ENCODE measurements around the gene SORCS2.

Gene SORCS2

GRCh38 chr4:7750972-7751371 is 558.6 kb downstream of the SORCS2 start:
- Histone ChIP-seq H3K4me3 (ENCODE audit: low read length) (no peak overlapping the region), H3K9ac (ENCODE audit: low read depth, low read length) (no peak overlapping the region), H3K4me1 (ENCODE audit: insufficient read depth, low read length) (no peaks in the 10 kb centered on the region), H3K27ac (ENCODE audit: low read depth, low read length) (no peak overlapping the region), H3K27me3 (ENCODE audit: insufficient read depth, low read length) (no peaks in the 10 kb centered on the region), H3K36me3 (ENCODE audit: insufficient read depth, low read length) (no peaks in the 10 kb centered on the region), H3K9me3 (ENCODE audit: insufficient read depth, low read depth, low read length) (no peaks in the 10 kb centered on the region)

DNA sequence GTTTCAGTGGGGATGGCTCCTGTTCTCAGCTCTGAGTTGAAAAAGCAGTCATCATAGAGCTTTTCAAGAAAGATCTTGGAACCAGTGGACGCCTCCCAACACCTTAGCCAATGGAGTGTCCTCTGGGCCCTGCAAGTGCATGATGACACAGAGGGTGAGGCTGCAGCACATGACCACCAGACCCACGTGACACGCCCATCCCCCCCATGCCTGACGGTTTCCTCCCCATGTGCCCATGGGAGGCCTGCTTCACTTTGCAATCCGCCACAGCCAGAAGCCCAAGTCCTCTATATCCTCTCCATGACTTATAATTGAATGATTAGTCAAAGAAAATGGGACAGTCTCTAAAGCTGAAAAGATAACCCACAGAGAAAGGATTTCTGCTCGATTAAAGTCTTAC is 560.3 kb downstream of the SORCS2 start:
- 90% methylated on average over 6 of the region's 6 CpGs for WGBS
- no peaks in the 10 kb centered on the region for H3K4me1 ChIP-seq (ENCODE audit: insufficient read depth, low read length)
- no peak overlapping the region for H3K27ac ChIP-seq (ENCODE audit: low read depth, low read length)
- H3K4me3 ChIP-seq (ENCODE audit: low read length), result no peak overlapping the region
- H3K9ac ChIP-seq (ENCODE audit: low read depth, low read length), result no peak overlapping the region
- no peaks in the 10 kb centered on the region for H3K36me3 ChIP-seq (ENCODE audit: insufficient read depth, low read length)
- no peaks in the 10 kb centered on the region for H3K9me3 ChIP-seq (ENCODE audit: insufficient read depth, low read depth, low read length)
- H3K27me3 ChIP-seq (ENCODE audit: insufficient read depth, low read length), result no peaks in the 10 kb centered on the region

DNA sequence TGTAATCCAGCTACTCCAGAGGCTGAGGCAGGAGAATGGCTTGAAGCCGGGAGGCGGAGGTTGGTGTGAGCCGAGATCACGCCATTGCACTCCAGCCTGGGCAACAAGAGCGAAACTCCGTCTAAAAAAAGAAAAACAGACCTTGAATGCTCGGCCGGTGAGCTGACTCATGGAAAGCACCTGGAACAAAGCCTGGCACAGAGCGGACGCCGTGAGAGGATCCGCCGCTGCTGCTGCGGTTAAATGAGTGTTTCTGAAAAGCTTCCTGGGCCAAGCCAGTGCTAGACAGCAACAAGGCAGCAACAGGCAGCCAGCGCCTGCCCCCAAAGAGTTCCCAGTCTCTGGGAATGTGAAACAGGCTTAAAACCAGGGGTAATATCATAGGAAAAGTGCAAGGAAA is 560.9 kb downstream of the SORCS2 start:
- Histone ChIP-seq H3K4me3 (ENCODE audit: low read length) (no peak overlapping the region), H3K27me3 (ENCODE audit: insufficient read depth, low read length) (no peaks in the 10 kb centered on the region), H3K27ac (ENCODE audit: low read depth, low read length) (no peak overlapping the region), H3K9me3 (ENCODE audit: insufficient read depth, low read depth, low read length) (no peaks in the 10 kb centered on the region), H3K36me3 (ENCODE audit: insufficient read depth, low read length) (no peaks in the 10 kb centered on the region), H3K4me1 (ENCODE audit: insufficient read depth, low read length) (no peaks in the 10 kb centered on the region), H3K9ac (ENCODE audit: low read depth, low read length) (no peak overlapping the region)
- WGBS, result 95% methylated on average over 15 of the region's 15 CpGs

- no peaks in the 10 kb centered on the region for H3K27me3 ChIP-seq (ENCODE audit: insufficient read depth, low read length)
- no peaks in the 10 kb centered on the region for H3K9me3 ChIP-seq (ENCODE audit: insufficient read depth, low read depth, low read length)
- no peak overlapping the region for H3K9ac ChIP-seq (ENCODE audit: low read depth, low read length)
- H3K27ac ChIP-seq (ENCODE audit: low read depth, low read length), result no peak overlapping the region
- no peaks in the 10 kb centered on the region for H3K36me3 ChIP-seq (ENCODE audit: insufficient read depth, low read length)
- no peak overlapping the region for H3K4me3 ChIP-seq (ENCODE audit: low read length)
- 94% methylated on average over 15 of the region's 15 CpGs for WGBS
- no peaks in the 10 kb centered on the region for H3K4me1 ChIP-seq (ENCODE audit: insufficient read depth, low read length)
These were observed 561.7 kb downstream of the SORCS2 start for GRCh38 chr4:7753931-7754465.

DNA sequence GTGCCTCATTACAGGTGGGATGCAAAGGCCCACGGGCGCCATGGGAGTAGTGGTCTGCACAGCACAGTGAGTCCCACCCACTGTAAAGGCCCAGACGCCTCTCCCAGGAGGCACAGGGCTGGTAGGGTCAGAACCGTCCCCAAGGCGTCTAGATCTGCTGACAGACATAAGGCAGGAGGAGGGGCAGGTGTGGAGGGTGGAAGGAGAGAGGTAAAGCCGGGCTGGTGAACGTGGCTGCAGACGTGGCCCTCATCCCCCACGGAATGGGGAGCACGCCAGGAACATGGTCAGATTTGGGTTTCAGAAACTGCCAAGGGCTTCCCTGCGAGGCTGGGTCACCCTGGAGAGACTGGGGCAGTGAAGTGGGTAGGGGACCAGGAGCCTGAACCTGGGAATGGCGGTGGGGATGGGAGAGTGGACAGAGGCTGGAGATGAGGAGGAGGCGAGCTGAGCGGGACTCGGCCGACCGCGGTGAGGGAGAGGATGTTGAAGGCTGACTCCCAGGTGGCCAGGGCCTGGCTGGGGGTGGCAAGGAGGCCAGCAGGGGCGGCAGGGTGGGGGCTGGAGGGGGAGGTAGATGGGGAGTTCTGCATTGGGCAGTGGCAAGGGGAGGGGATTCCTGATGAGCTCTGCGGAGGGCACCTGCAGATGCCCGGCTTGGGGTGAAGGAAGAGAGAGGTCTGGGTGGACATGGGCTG is 562.4 kb downstream of the SORCS2 start:
- Histone ChIP-seq H3K27ac (ENCODE audit: low read depth, low read length) (no peak overlapping the region), H3K4me3 (ENCODE audit: low read length) (no peak overlapping the region), H3K4me1 (ENCODE audit: insufficient read depth, low read length) (no peaks in the 10 kb centered on the region), H3K27me3 (ENCODE audit: insufficient read depth, low read length) (no peaks in the 10 kb centered on the region), H3K9ac (ENCODE audit: low read depth, low read length) (no peak overlapping the region), H3K36me3 (ENCODE audit: insufficient read depth, low read length) (no peaks in the 10 kb centered on the region), H3K9me3 (ENCODE audit: insufficient read depth, low read depth, low read length) (no peaks in the 10 kb centered on the region)
- WGBS, result 90% methylated on average over 21 of the region's 21 CpGs

DNA sequence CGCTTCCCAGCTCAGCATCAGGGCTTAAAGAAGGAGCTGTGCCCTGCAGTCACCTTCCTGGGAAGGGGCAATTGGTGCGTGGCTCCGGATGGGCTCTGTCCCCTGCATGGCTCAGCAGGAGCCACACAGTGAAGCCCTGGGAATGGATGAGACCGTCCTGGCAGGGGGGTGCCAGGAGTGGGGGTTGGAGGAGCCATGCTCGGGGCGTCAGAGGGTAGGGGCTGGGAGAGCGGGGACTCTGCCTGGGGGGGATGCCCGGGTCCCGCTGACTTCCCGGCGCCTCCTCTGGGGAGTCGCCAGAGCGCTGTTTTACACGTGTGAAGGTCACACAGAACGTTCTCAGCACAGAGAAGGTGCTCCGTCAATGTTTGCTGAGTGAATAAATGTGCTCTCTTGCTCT is 563.2 kb downstream of the SORCS2 start:
- Histone ChIP-seq H3K4me1 (ENCODE audit: insufficient read depth, low read length) (no peaks in the 10 kb centered on the region), H3K27me3 (ENCODE audit: insufficient read depth, low read length) (no peaks in the 10 kb centered on the region), H3K9me3 (ENCODE audit: insufficient read depth, low read depth, low read length) (no peaks in the 10 kb centered on the region), H3K9ac (ENCODE audit: low read depth, low read length) (no peak overlapping the region), H3K4me3 (ENCODE audit: low read length) (no peak overlapping the region), H3K27ac (ENCODE audit: low read depth, low read length) (no peak overlapping the region), H3K36me3 (ENCODE audit: insufficient read depth, low read length) (0 out of 2 replicates have a peak, but pooled peaks cover 4% of the 10 kb centered on the region)
- 86% methylated on average over 16 of the region's 16 CpGs for whole genome bisulfite sequencing

- H3K9ac ChIP-seq (ENCODE audit: low read depth, low read length), result no peak overlapping the region
- no peaks in the 10 kb centered on the region for H3K27me3 ChIP-seq (ENCODE audit: insufficient read depth, low read length)
- H3K36me3 ChIP-seq (ENCODE audit: insufficient read depth, low read length), result peaks cover 8% of the 10 kb centered on the region; the same call in 1 of the 2 replicates
- no peaks in the 10 kb centered on the region for H3K9me3 ChIP-seq (ENCODE audit: insufficient read depth, low read depth, low read length)
- H3K4me1 ChIP-seq (ENCODE audit: insufficient read depth, low read length), result no peaks in the 10 kb centered on the region
- no peak overlapping the region for H3K27ac ChIP-seq (ENCODE audit: low read depth, low read length)
- H3K4me3 ChIP-seq (ENCODE audit: low read length), result no peak overlapping the region
- WGBS, result 92% methylated on average over 14 of the region's 14 CpGs
These were observed 563.7 kb downstream of the SORCS2 start for GRCh38 chr4:7756071-7756470.

DNA sequence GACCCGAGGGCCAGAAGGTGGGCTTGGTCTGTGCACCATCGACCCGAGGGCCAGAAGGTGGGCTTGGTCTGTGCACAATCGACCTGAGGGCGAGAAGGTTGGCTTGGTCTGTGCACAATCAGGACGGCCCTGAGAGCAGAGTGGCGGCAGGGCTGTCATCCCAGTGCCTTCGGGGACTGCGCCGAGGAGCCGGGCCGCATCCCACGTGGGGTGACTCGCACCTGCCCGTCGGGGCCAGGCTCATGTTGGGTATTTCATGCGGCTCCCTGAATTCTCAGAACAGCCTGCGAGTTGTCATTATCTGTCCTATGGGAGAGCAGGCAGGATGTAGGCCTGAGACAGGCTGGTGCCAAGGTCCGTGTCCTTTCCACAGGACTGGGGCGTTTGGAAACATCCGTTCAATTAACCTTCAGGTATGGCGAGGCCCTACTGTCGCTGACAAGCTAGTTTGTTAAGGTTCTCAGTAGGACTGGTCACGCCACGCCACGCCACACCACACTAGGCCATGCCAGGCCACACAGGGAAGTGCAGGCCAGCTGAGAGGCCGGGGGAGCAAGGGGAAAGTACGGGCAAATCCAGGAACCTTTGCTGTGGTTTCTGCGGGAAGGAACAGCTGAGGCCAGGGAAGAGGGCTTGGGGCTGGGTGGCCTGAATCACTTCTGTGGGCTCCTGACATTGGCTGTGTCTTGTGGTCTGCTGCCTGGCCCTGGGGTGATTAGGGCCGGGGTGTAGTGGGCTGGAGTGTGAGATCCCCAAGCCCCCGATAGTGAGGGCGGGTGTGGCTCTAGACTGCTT is 564.4 kb downstream of the SORCS2 start:
- Histone ChIP-seq H3K9me3 (ENCODE audit: insufficient read depth, low read depth, low read length) (no peaks in the 10 kb centered on the region), H3K4me1 (ENCODE audit: insufficient read depth, low read length) (no peaks in the 10 kb centered on the region), H3K9ac (ENCODE audit: low read depth, low read length) (no peak overlapping the region; the same call in 1 of the 2 replicates), H3K36me3 (ENCODE audit: insufficient read depth, low read length) (peaks cover 12% of the 10 kb centered on the region), H3K4me3 (ENCODE audit: low read length) (no peak overlapping the region), H3K27me3 (ENCODE audit: insufficient read depth, low read length) (no peaks in the 10 kb centered on the region), H3K27ac (ENCODE audit: low read depth, low read length) (no peak overlapping the region)
- 94% methylated on average over 32 of the region's 32 CpGs for WGBS

- H3K27ac ChIP-seq (ENCODE audit: low read depth, low read length), result no peak overlapping the region
- no peak overlapping the region for H3K4me3 ChIP-seq (ENCODE audit: low read length)
- H3K4me1 ChIP-seq (ENCODE audit: insufficient read depth, low read length), result no peaks in the 10 kb centered on the region
- whole genome bisulfite sequencing, result 75% methylated on average over 22 of the region's 22 CpGs
- H3K36me3 ChIP-seq (ENCODE audit: insufficient read depth, low read length), result peaks cover 12% of the 10 kb centered on the region
- H3K9me3 ChIP-seq (ENCODE audit: insufficient read depth, low read depth, low read length), result no peaks in the 10 kb centered on the region
- H3K27me3 ChIP-seq (ENCODE audit: insufficient read depth, low read length), result no peaks in the 10 kb centered on the region
- no peak overlapping the region for H3K9ac ChIP-seq (ENCODE audit: low read depth, low read length)
These were observed 565.4 kb downstream of the SORCS2 start for GRCh38 chr4:7757501-7758471.

DNA sequence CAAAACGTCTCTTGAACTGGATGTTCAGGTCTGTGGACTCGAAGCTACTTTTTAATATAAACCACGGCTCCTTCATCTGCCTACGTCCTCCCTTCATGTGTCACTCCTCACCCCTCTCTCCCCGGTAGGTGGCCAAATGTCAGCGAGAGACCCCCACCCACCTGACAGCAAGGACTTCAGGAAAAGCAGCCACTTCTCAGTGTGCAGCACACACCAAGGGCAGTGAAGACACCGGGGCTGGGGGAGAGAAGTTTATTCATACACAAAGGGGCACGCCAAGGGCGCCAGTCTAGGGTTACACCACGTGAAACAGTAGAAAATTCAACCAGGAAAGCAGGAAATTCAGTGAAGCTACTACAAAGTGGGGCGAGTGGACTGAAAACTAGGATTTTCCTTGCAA is 566.1 kb downstream of the SORCS2 start:
- no peaks in the 10 kb centered on the region for H3K9me3 ChIP-seq (ENCODE audit: insufficient read depth, low read depth, low read length)
- no peaks in the 10 kb centered on the region for H3K4me1 ChIP-seq (ENCODE audit: insufficient read depth, low read length)
- no peak overlapping the region for H3K4me3 ChIP-seq (ENCODE audit: low read length)
- no peaks in the 10 kb centered on the region for H3K27me3 ChIP-seq (ENCODE audit: insufficient read depth, low read length)
- no peak overlapping the region for H3K27ac ChIP-seq (ENCODE audit: low read depth, low read length)
- 89% methylated on average over 11 of the region's 11 CpGs for WGBS
- H3K9ac ChIP-seq (ENCODE audit: low read depth, low read length), result no peak overlapping the region
- peaks cover 18% of the 10 kb centered on the region for H3K36me3 ChIP-seq (ENCODE audit: insufficient read depth, low read length)

All from HUES64 (cell line).